Measurements from ENCODE around the gene GYG2. TPM values are rescaled to one million over a fixed set of nuclear protein-coding genes. Genes with fewer than 3 reads are reported as not detected.

GYG2 gene
- total RNA-seq, 1 experiment from 2014 or later = 47.6 TPM

DNA sequence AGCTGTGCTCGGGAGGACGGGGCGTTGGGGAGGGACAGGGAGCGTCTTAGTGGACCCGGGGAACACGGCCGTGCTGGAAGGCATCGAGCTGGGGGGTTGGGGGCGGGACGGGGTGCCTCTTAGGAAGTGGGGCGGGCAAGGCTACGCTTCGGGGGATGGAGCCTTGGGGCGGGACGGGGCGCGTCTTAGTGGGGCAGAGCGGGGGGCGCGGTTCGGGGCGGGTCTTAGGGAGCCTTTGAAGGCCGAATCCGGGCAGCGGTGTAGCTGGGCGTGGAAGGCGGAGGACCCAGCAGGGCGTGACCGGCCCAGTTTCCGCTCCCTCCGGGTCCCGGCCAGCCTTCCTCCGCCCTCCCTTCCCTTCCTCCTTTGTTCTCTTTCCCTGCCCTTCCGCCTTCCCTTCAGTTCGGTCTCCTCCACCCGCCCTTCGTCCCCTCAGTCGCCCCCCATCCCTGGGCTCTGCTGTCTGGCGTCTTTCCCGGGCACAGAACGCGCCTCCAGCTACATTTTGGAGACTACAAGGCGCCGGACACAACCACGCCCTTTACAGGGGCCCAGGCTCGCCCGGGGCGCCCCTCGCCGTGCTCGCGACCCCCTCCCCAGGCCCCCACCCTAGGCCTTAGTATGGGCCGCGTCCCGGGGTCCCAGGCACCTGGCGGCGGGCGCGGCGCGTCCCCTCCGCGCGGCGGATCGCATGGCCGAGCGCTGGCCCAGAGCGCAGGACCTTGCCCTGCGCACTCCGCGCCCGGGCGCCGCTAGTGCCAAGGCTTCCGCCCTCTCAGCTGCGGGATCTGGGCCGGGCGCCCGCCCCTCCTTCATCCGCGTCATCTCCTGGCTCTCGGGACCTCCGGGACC lies 100.1 kb downstream of the GYG2 start, which contains the start of gene ARSD (continued):
- TF ChIP-seq, protein P1, sequence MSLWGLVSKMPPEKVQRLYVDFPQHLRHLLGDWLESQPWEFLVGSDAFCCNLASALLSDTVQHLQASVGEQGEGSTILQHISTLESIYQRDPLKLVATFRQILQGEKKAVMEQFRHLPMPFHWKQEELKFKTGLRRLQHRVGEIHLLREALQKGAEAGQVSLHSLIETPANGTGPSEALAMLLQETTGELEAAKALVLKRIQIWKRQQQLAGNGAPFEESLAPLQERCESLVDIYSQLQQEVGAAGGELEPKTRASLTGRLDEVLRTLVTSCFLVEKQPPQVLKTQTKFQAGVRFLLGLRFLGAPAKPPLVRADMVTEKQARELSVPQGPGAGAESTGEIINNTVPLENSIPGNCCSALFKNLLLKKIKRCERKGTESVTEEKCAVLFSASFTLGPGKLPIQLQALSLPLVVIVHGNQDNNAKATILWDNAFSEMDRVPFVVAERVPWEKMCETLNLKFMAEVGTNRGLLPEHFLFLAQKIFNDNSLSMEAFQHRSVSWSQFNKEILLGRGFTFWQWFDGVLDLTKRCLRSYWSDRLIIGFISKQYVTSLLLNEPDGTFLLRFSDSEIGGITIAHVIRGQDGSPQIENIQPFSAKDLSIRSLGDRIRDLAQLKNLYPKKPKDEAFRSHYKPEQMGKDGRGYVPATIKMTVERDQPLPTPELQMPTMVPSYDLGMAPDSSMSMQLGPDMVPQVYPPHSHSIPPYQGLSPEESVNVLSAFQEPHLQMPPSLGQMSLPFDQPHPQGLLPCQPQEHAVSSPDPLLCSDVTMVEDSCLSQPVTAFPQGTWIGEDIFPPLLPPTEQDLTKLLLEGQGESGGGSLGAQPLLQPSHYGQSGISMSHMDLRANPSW (CRISPR knock-in tag; conservative IDR thresholded peaks at IDR 0.05; ENCODE audit: low read depth) = no peak
- TF ChIP-seq ATF1 (CRISPR knock-in tag; IDR thresholded peaks at IDR 0.05) (no peak), NR2C2 (CRISPR knock-in tag; IDR thresholded peaks at IDR 0.05) (no peak), GRHL2 (CRISPR knock-in tag; IDR thresholded peaks at IDR 0.05; ENCODE audit: insufficient replicate concordance, severe bottlenecking) (no peak), ZNF219 (CRISPR knock-in tag; IDR thresholded peaks at IDR 0.05; ENCODE audit: borderline replicate concordance) (no peak), ZNF138 (CRISPR knock-in tag; conservative IDR thresholded peaks at IDR 0.05) (no peak)
- TF ChIP-seq, protein P2, sequence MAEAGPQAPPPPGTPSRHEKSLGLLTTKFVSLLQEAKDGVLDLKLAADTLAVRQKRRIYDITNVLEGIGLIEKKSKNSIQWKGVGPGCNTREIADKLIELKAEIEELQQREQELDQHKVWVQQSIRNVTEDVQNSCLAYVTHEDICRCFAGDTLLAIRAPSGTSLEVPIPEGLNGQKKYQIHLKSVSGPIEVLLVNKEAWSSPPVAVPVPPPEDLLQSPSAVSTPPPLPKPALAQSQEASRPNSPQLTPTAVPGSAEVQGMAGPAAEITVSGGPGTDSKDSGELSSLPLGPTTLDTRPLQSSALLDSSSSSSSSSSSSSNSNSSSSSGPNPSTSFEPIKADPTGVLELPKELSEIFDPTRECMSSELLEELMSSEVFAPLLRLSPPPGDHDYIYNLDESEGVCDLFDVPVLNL (CRISPR knock-in tag; IDR thresholded peaks at IDR 0.05; ENCODE audit: borderline replicate concordance, low read depth) = no peak

DNA sequence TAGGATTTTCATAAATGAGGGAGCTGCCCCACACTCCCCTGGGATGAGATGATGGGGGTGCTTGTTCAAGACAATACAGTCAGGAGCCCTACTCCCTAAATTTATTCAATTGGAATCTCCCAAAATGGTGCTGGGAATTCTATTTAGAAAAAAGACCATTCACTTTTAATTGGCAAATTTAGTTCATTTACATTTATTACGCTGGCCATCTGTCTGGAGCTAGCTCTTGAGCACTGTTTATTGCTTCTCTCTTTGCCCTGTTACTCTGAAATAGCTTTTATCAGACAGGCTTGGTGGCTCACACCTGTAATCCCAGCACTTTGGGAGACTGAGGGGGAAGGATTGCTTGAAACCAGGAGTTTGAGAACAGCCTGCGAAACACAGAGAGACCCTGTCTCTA lies 102.4 kb downstream of the GYG2 start:
- Mint-ChIP-seq H3K27ac (peak overlapping the region; percentile 93), H3K36me3 (peaks cover 6% of the 10 kb centered on the region; the same call in 1 of the 2 replicates), H3K27me3 (ENCODE audit: low read depth) (no peaks in the 10 kb centered on the region), H3K4me1 (peaks cover 31% of the 10 kb centered on the region), H3K4me3 (peak overlapping the region; percentile 52), H3K9me3 (peaks cover 4% of the 10 kb centered on the region; the same call in 1 of the 2 replicates)
- POLR2A ChIA-PET = no interaction called here
- ATAC-seq = no peak
- CTCF ChIA-PET = interaction anchor here (0.9 kb wide), 1 partner anchor 56 kb away, joined by 3 read pairs; no protein-coding TSS in a partner anchor
- DNase-seq (ENCODE audit: low spot score) = no peak
- TF ChIP-seq, protein P3, sequence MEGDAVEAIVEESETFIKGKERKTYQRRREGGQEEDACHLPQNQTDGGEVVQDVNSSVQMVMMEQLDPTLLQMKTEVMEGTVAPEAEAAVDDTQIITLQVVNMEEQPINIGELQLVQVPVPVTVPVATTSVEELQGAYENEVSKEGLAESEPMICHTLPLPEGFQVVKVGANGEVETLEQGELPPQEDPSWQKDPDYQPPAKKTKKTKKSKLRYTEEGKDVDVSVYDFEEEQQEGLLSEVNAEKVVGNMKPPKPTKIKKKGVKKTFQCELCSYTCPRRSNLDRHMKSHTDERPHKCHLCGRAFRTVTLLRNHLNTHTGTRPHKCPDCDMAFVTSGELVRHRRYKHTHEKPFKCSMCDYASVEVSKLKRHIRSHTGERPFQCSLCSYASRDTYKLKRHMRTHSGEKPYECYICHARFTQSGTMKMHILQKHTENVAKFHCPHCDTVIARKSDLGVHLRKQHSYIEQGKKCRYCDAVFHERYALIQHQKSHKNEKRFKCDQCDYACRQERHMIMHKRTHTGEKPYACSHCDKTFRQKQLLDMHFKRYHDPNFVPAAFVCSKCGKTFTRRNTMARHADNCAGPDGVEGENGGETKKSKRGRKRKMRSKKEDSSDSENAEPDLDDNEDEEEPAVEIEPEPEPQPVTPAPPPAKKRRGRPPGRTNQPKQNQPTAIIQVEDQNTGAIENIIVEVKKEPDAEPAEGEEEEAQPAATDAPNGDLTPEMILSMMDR (IDR thresholded peaks at IDR 0.05) = no peak
- TF ChIP-seq SMAD4 (CRISPR knock-in tag; IDR thresholded peaks at IDR 0.05) (no peak), FOXJ3 (CRISPR knock-in tag; IDR thresholded peaks at IDR 0.05; ENCODE audit: borderline replicate concordance) (no peak), ZNF423 (CRISPR knock-in tag; IDR thresholded peaks at IDR 0.05) (no peak), EMX1 (CRISPR knock-in tag; IDR thresholded peaks at IDR 0.05) (no peak), SOX15 (CRISPR knock-in tag; IDR thresholded peaks at IDR 0.05) (no peak), FOXP1 (CRISPR knock-in tag; IDR thresholded peaks at IDR 0.05; ENCODE audit: borderline replicate concordance) (no peak), ZNF138 (CRISPR knock-in tag; conservative IDR thresholded peaks at IDR 0.05) (no peak), JUN (CRISPR knock-in tag; IDR thresholded peaks at IDR 0.05) (no peak), GRHL2 (CRISPR knock-in tag; IDR thresholded peaks at IDR 0.05; ENCODE audit: insufficient replicate concordance, severe bottlenecking) (no peak), PRRX2 (CRISPR knock-in tag; IDR thresholded peaks at IDR 0.05) (no peak), NFYB (CRISPR knock-in tag; conservative IDR thresholded peaks at IDR 0.05; ENCODE audit: low read depth) (no peak)
- TF ChIP-seq, protein P4, sequence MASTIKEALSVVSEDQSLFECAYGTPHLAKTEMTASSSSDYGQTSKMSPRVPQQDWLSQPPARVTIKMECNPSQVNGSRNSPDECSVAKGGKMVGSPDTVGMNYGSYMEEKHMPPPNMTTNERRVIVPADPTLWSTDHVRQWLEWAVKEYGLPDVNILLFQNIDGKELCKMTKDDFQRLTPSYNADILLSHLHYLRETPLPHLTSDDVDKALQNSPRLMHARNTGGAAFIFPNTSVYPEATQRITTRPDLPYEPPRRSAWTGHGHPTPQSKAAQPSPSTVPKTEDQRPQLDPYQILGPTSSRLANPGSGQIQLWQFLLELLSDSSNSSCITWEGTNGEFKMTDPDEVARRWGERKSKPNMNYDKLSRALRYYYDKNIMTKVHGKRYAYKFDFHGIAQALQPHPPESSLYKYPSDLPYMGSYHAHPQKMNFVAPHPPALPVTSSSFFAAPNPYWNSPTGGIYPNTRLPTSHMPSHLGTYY (CRISPR knock-in tag; IDR thresholded peaks at IDR 0.05) = no peak
- TF ChIP-seq, protein P5, sequence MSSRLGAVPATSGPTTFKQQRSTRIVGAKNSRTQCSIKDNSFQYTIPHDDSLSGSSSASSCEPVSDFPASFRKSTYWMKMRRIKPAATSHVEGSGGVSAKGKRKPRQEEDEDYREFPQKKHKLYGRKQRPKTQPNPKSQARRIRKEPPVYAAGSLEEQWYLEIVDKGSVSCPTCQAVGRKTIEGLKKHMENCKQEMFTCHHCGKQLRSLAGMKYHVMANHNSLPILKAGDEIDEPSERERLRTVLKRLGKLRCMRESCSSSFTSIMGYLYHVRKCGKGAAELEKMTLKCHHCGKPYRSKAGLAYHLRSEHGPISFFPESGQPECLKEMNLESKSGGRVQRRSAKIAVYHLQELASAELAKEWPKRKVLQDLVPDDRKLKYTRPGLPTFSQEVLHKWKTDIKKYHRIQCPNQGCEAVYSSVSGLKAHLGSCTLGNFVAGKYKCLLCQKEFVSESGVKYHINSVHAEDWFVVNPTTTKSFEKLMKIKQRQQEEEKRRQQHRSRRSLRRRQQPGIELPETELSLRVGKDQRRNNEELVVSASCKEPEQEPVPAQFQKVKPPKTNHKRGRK (CRISPR knock-in tag; IDR thresholded peaks at IDR 0.05; ENCODE audit: borderline replicate concordance) = no peak
- TF ChIP-seq, protein P6, sequence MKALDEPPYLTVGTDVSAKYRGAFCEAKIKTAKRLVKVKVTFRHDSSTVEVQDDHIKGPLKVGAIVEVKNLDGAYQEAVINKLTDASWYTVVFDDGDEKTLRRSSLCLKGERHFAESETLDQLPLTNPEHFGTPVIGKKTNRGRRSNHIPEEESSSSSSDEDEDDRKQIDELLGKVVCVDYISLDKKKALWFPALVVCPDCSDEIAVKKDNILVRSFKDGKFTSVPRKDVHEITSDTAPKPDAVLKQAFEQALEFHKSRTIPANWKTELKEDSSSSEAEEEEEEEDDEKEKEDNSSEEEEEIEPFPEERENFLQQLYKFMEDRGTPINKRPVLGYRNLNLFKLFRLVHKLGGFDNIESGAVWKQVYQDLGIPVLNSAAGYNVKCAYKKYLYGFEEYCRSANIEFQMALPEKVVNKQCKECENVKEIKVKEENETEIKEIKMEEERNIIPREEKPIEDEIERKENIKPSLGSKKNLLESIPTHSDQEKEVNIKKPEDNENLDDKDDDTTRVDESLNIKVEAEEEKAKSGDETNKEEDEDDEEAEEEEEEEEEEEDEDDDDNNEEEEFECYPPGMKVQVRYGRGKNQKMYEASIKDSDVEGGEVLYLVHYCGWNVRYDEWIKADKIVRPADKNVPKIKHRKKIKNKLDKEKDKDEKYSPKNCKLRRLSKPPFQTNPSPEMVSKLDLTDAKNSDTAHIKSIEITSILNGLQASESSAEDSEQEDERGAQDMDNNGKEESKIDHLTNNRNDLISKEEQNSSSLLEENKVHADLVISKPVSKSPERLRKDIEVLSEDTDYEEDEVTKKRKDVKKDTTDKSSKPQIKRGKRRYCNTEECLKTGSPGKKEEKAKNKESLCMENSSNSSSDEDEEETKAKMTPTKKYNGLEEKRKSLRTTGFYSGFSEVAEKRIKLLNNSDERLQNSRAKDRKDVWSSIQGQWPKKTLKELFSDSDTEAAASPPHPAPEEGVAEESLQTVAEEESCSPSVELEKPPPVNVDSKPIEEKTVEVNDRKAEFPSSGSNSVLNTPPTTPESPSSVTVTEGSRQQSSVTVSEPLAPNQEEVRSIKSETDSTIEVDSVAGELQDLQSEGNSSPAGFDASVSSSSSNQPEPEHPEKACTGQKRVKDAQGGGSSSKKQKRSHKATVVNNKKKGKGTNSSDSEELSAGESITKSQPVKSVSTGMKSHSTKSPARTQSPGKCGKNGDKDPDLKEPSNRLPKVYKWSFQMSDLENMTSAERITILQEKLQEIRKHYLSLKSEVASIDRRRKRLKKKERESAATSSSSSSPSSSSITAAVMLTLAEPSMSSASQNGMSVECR (CRISPR knock-in tag; IDR thresholded peaks at IDR 0.05; ENCODE audit: borderline replicate concordance) = no peak
- TF ChIP-seq, protein P7, sequence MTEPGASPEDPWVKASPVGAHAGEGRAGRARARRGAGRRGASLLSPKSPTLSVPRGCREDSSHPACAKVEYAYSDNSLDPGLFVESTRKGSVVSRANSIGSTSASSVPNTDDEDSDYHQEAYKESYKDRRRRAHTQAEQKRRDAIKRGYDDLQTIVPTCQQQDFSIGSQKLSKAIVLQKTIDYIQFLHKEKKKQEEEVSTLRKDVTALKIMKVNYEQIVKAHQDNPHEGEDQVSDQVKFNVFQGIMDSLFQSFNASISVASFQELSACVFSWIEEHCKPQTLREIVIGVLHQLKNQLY (CRISPR knock-in tag; IDR thresholded peaks at IDR 0.05) = no peak
